ENCODE results near the gene KRT13.

DNA sequence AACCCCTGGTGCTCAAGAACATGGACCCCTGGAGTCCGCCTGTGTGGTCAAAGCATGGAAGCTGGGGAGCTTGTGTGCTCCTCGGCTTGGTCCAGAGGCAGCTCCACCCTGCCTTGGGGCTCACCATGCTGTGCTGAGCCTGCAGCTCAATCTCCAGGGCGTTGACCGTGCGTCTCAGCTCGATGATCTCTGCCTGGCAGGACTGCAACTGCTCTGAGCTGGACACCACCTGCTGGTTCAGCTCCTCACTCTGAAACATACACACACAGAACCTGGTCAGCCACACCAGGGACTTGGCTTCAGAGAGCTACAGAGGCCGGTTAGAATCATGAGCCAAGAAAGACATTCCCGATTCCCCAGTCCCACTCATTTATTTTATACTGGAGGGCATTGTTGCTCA lies 27.2 kb downstream of the KRT13 start:
- TF ChIP-seq, protein P1, sequence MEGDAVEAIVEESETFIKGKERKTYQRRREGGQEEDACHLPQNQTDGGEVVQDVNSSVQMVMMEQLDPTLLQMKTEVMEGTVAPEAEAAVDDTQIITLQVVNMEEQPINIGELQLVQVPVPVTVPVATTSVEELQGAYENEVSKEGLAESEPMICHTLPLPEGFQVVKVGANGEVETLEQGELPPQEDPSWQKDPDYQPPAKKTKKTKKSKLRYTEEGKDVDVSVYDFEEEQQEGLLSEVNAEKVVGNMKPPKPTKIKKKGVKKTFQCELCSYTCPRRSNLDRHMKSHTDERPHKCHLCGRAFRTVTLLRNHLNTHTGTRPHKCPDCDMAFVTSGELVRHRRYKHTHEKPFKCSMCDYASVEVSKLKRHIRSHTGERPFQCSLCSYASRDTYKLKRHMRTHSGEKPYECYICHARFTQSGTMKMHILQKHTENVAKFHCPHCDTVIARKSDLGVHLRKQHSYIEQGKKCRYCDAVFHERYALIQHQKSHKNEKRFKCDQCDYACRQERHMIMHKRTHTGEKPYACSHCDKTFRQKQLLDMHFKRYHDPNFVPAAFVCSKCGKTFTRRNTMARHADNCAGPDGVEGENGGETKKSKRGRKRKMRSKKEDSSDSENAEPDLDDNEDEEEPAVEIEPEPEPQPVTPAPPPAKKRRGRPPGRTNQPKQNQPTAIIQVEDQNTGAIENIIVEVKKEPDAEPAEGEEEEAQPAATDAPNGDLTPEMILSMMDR (IDR thresholded peaks at IDR 0.05): no peak
- no peak for TF ChIP-seq EZH2 (IDR thresholded peaks at IDR 0.05; ENCODE audit: borderline replicate concordance, insufficient read depth, low read depth, low read length, poor library complexity, severe bottlenecking)

Measured in B cell (primary cell).